Measurements from ENCODE around the gene CPEB3. TPM values are rescaled to one million over a fixed set of nuclear protein-coding genes. Genes with fewer than 3 reads are reported as not detected.

CPEB3 gene
- total RNA-seq, 1 experiment from 2014 or later: 1.1 TPM

DNA sequence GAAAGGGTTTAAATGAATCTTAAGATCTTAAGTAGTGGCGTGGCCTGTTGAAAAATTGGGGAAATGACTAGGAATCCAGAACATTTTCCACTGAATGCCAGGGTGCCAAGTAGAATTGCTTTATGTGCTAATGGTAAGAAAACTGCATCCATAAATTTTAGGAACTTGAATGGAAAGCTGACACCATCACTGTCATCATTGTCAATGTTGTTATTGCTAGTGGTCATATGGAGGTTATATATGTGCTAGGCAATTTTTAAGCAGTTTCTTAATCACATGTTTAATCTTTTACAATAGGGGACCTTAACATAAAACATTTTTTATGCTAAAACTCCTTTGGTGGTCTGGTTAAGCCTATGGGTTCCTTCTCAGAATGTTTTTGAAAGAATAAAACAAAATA lies 13.2 kb upstream of the CPEB3 start:
- intact Hi-C loops (cut with micrococcal nuclease; ENCODE audit: unreplicated experiment): no loop called here
- Histone ChIP-seq H3K27ac (ENCODE audit: low read depth, low read length, poor library complexity, severe bottlenecking) (no peak overlapping the region), H3K9me3 (ENCODE audit: low read depth, low read length, poor library complexity, severe bottlenecking) (no peaks in the 10 kb centered on the region), H3K4me1 (ENCODE audit: insufficient read depth, low read length, poor library complexity, severe bottlenecking) (peaks cover 13% of the 10 kb centered on the region), H3K4me3 (ENCODE audit: low read depth, low read length, poor library complexity, severe bottlenecking) (no peak overlapping the region), H3K36me3 (ENCODE audit: insufficient read depth, low read length, poor library complexity, severe bottlenecking) (peaks cover 4% of the 10 kb centered on the region), H3K27me3 (replicated peaks; ENCODE audit: insufficient read depth, low read depth, low read length, poor library complexity) (no peaks in the 10 kb centered on the region)
- DNase-seq (ENCODE audit: low spot score): no peak
- TF ChIP-seq, protein P1, sequence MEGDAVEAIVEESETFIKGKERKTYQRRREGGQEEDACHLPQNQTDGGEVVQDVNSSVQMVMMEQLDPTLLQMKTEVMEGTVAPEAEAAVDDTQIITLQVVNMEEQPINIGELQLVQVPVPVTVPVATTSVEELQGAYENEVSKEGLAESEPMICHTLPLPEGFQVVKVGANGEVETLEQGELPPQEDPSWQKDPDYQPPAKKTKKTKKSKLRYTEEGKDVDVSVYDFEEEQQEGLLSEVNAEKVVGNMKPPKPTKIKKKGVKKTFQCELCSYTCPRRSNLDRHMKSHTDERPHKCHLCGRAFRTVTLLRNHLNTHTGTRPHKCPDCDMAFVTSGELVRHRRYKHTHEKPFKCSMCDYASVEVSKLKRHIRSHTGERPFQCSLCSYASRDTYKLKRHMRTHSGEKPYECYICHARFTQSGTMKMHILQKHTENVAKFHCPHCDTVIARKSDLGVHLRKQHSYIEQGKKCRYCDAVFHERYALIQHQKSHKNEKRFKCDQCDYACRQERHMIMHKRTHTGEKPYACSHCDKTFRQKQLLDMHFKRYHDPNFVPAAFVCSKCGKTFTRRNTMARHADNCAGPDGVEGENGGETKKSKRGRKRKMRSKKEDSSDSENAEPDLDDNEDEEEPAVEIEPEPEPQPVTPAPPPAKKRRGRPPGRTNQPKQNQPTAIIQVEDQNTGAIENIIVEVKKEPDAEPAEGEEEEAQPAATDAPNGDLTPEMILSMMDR (conservative IDR thresholded peaks at IDR 0.05; ENCODE audit: low read depth, low read length): no peak
- no peak for TF ChIP-seq EZH2 (IDR thresholded peaks at IDR 0.05; ENCODE audit: borderline replicate concordance, low read depth, low read length, poor library complexity, severe bottlenecking)
- CTCF ChIA-PET: no interaction called here
- POLR2A ChIA-PET (ENCODE audit: low non-redundant PET): no interaction called here
- BruUV-seq (replicated peaks): no TSS peak

DNA sequence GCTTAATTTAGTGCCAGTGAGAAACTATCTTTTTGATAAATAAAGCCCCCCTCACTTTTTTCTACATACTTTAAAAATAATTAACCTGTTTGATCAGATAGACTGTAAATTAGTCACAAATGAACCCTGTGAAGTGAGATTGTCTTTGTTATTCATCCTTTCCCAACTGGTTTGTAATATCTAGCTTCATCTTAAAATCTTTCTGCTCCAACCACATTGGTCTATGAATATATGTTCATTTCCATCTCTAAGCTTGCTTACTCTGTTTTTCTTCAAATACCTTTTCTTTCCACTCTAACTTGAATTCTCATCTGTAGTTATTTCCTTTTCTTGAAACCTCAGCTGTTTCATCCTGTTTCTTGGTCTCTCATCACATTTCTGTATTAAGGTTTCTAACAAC lies 12.2 kb upstream of the CPEB3 start:
- Histone ChIP-seq H3K27me3 (replicated peaks; ENCODE audit: insufficient read depth, low read depth, low read length, poor library complexity) (no peaks in the 10 kb centered on the region), H3K4me3 (ENCODE audit: low read depth, low read length, poor library complexity, severe bottlenecking) (no peak overlapping the region), H3K27ac (ENCODE audit: low read depth, low read length, poor library complexity, severe bottlenecking) (no peak overlapping the region), H3K4me1 (ENCODE audit: insufficient read depth, low read length, poor library complexity, severe bottlenecking) (peaks cover 13% of the 10 kb centered on the region), H3K36me3 (ENCODE audit: insufficient read depth, low read length, poor library complexity, severe bottlenecking) (peaks cover 4% of the 10 kb centered on the region), H3K9me3 (ENCODE audit: low read depth, low read length, poor library complexity, severe bottlenecking) (no peaks in the 10 kb centered on the region)
- ChIA-PET POLR2A (ENCODE audit: low non-redundant PET) (no interaction called here), CTCF (no interaction called here)
- intact Hi-C loops (cut with micrococcal nuclease; ENCODE audit: unreplicated experiment): no loop called here
- TF ChIP-seq, protein P1 (conservative IDR thresholded peaks at IDR 0.05; ENCODE audit: low read depth, low read length): no peak
- no peak for TF ChIP-seq EZH2 (IDR thresholded peaks at IDR 0.05; ENCODE audit: borderline replicate concordance, low read depth, low read length, poor library complexity, severe bottlenecking)
- DNase-seq (ENCODE audit: low spot score): no peak
- no TSS peak for BruUV-seq (replicated peaks)

- TF ChIP-seq, protein P1 (conservative IDR thresholded peaks at IDR 0.05; ENCODE audit: low read depth, low read length): no peak
- no peak for TF ChIP-seq EZH2 (IDR thresholded peaks at IDR 0.05; ENCODE audit: borderline replicate concordance, low read depth, low read length, poor library complexity, severe bottlenecking)
- ChIA-PET CTCF (no interaction called here), POLR2A (ENCODE audit: low non-redundant PET) (no interaction called here)
- BruUV-seq (replicated peaks): no TSS peak
- Histone ChIP-seq H3K27ac (ENCODE audit: low read depth, low read length, poor library complexity, severe bottlenecking) (no peak overlapping the region), H3K36me3 (ENCODE audit: insufficient read depth, low read length, poor library complexity, severe bottlenecking) (peaks cover 10% of the 10 kb centered on the region), H3K27me3 (replicated peaks; ENCODE audit: insufficient read depth, low read depth, low read length, poor library complexity) (no peaks in the 10 kb centered on the region), H3K4me3 (ENCODE audit: low read depth, low read length, poor library complexity, severe bottlenecking) (no peak overlapping the region), H3K9me3 (ENCODE audit: low read depth, low read length, poor library complexity, severe bottlenecking) (no peaks in the 10 kb centered on the region), H3K4me1 (ENCODE audit: insufficient read depth, low read length, poor library complexity, severe bottlenecking) (peaks cover 3% of the 10 kb centered on the region)
- intact Hi-C loops (cut with micrococcal nuclease; ENCODE audit: unreplicated experiment): no loop called here
- DNase-seq (ENCODE audit: low spot score): no peak
Measured at GRCh38 chr10:92298487-92298886, 7.6 kb upstream of the CPEB3 start.
